H9 (cell line): ENCODE measurements around the gene COL5A2. TPM values are rescaled to one million over a fixed set of nuclear protein-coding genes. Genes with fewer than 3 reads are reported as not detected.

Experiments
- DNase-seq: peaks from one replicate; pipeline ENCODE4 v3.0.0-alpha.2; 2017
- H2AFZ ChIP-seq: one replicate; pipeline ENCODE4 v1.6.1; 2013; ENCODE audit warnings: mild to moderate bottlenecking, low read length, control low read depth, moderate library complexity
- H2AK5ac ChIP-seq: 2 replicates; pipeline ENCODE4 v1.6.1; 2013; ENCODE audit warnings: low read length, control low read depth, mixed read lengths; ENCODE audit not compliant: insufficient read length
- H2BK120ac ChIP-seq: one replicate; pipeline ENCODE4 v1.6.1; 2013; ENCODE audit warnings: low read depth, mild to moderate bottlenecking, low read length, control low read depth, inconsistent platforms; ENCODE audit not compliant: poor library complexity, severe bottlenecking
- H2BK12ac ChIP-seq: 2 replicates; pipeline ENCODE4 v1.6.1; 2013; ENCODE audit warnings: low read length, control low read depth, mixed read lengths, low read depth; ENCODE audit not compliant: insufficient read length
- H2BK15ac ChIP-seq: 2 replicates; pipeline ENCODE4 v1.6.1; 2013; ENCODE audit warnings: low read depth, low read length, control low read depth
- H2BK20ac ChIP-seq: one replicate; pipeline ENCODE4 v1.6.1; 2013; ENCODE audit warnings: low read depth, mild to moderate bottlenecking, low read length, control low read depth, inconsistent platforms; ENCODE audit not compliant: poor library complexity, severe bottlenecking
- H2BK5ac ChIP-seq: 2 replicates; pipeline ENCODE4 v1.6.1; 2013; ENCODE audit warnings: low read length, control low read depth, mixed read lengths; ENCODE audit not compliant: insufficient read length
- H3K14ac ChIP-seq: 2 replicates; pipeline ENCODE4 v1.6.1; 2013; ENCODE audit warnings: low read length, control low read depth; ENCODE audit not compliant: insufficient read depth
- H3K18ac ChIP-seq: 2 replicates; pipeline ENCODE4 v1.6.1; 2013; ENCODE audit warnings: low read depth, mild to moderate bottlenecking, mixed read lengths, low read length, control low read depth; ENCODE audit not compliant: insufficient read length
- H3K23ac ChIP-seq: 2 replicates; pipeline ENCODE4 v1.6.1; 2013; ENCODE audit warnings: low read length, control low read depth, mixed read lengths, low read depth; ENCODE audit not compliant: insufficient read length
- H3K23me2 ChIP-seq: 2 replicates; pipeline ENCODE4 v1.6.1; 2013; ENCODE audit warnings: low read depth, mild to moderate bottlenecking, mixed read lengths, low read length, control low read depth; ENCODE audit not compliant: insufficient read length, poor library complexity, severe bottlenecking
- H3K27ac ChIP-seq: 2 replicates; pipeline ENCODE4 v1.5.1; 2013; ENCODE audit warnings: low read length, control low read depth, mixed read lengths, low read depth; ENCODE audit not compliant: insufficient read length
- H3K27me3 ChIP-seq: 2 replicates; pipeline ENCODE4 v1.6.1; 2013; ENCODE audit warnings: low read length, control low read depth, inconsistent platforms; ENCODE audit not compliant: insufficient read depth
- H3K4ac ChIP-seq: 2 replicates; pipeline ENCODE4 v1.6.1; 2013; ENCODE audit warnings: low read depth, mild to moderate bottlenecking, control low read depth, inconsistent platforms, low read length, moderate library complexity
- H3K4me1 ChIP-seq: 2 replicates; pipeline ENCODE4 v1.6.1; 2013; ENCODE audit warnings: low read length, control low read depth, inconsistent platforms; ENCODE audit not compliant: insufficient read depth
- H3K4me2 ChIP-seq: 2 replicates; pipeline ENCODE4 v1.6.1; 2013; ENCODE audit warnings: low read length, control low read depth, mixed read lengths; ENCODE audit not compliant: insufficient read length, insufficient read depth
- H3K56ac ChIP-seq: 2 replicates; pipeline ENCODE4 v1.6.1; 2013; ENCODE audit warnings: low read depth, mild to moderate bottlenecking, mixed read lengths, low read length, control low read depth; ENCODE audit not compliant: insufficient read length
- H3K79me1 ChIP-seq: 2 replicates; pipeline ENCODE4 v1.6.1; 2013; ENCODE audit warnings: low read depth, mild to moderate bottlenecking, moderate library complexity, low read length, control low read depth, inconsistent platforms; ENCODE audit not compliant: insufficient read depth, poor library complexity, severe bottlenecking
- H3K79me2 ChIP-seq: 2 replicates; pipeline ENCODE4 v1.6.1; 2013; ENCODE audit warnings: low read length, control low read depth, inconsistent platforms; ENCODE audit not compliant: insufficient read depth
- H3K9ac ChIP-seq: 2 replicates; pipeline ENCODE4 v1.6.1; 2013; ENCODE audit warnings: low read length, control low read depth, mixed read lengths; ENCODE audit not compliant: insufficient read length; ENCODE audit errors: extremely low read depth
- H3K9me3 ChIP-seq: one replicate; pipeline ENCODE4 v1.6.1; 2013; ENCODE audit warnings: low read depth, low read length, inconsistent platforms; ENCODE audit not compliant: control insufficient read depth
- H3T11ph ChIP-seq: one replicate; pipeline ENCODE4 v1.6.1; 2013; ENCODE audit warnings: mild to moderate bottlenecking, low read length, control low read depth, inconsistent platforms
- H4K20me1 ChIP-seq: one replicate; pipeline ENCODE4 v1.6.1; 2013; ENCODE audit not compliant: control insufficient read depth, insufficient read length, insufficient read depth
- H4K5ac ChIP-seq: 2 replicates; pipeline ENCODE4 v1.6.1; 2013; ENCODE audit warnings: low read depth, mild to moderate bottlenecking, mixed read lengths, low read length, control low read depth; ENCODE audit not compliant: insufficient read length
- H4K8ac ChIP-seq: replicated peaks from 2 replicates; pipeline ENCODE4 v1.6.1; 2013; ENCODE audit warnings: low read length, control low read depth, mixed read lengths, low read depth; ENCODE audit not compliant: insufficient read length
- H4K91ac ChIP-seq: 2 replicates; pipeline ENCODE4 v1.6.1; 2013; ENCODE audit warnings: low read depth, mild to moderate bottlenecking, moderate library complexity, mixed read lengths, low read length, control low read depth; ENCODE audit not compliant: insufficient read length
- H3K27ac Mint-ChIP-seq, 3 experiments: 2 replicates in 2 of 3; 3 replicates in 1 of 3; pipeline ENCODE4 v1.8.0; 2020 to 2021; ENCODE audit warnings: mixed read lengths in 3 of 3, mild to moderate bottlenecking in 1 of 3, moderate library complexity in 1 of 3
- H3K27me3 Mint-ChIP-seq: 2 replicates; pipeline ENCODE4 v1.8.0; 2021; ENCODE audit warnings: low read depth, mild to moderate bottlenecking, moderate library complexity, mixed read lengths
- H3K36me3 Mint-ChIP-seq, 3 experiments: 2 replicates in 2 of 3; 3 replicates in 1 of 3; pipeline ENCODE4 v1.8.0; 2020 to 2021; ENCODE audit warnings: low read depth in 3 of 3, mixed read lengths in 3 of 3; ENCODE audit not compliant: insufficient read depth in 1 of 3
- H3K4me1 Mint-ChIP-seq, 2 experiments: 2 replicates each; pipeline ENCODE4 v1.8.0; 2020; ENCODE audit warnings: mixed read lengths in 2 of 2
- H3K4me3 Mint-ChIP-seq, 2 experiments: 2 replicates in 1 of 2; 3 replicates in 1 of 2; pipeline ENCODE4 v1.8.0; 2020 to 2021; ENCODE audit warnings: mild to moderate bottlenecking in 2 of 2, mixed read lengths in 2 of 2, moderate library complexity in 1 of 2
- H3K9me3 Mint-ChIP-seq, 2 experiments: 2 replicates in 1 of 2; 3 replicates in 1 of 2; pipeline ENCODE4 v1.8.0; 2020; ENCODE audit warnings: mild to moderate bottlenecking in 2 of 2, mixed read lengths in 2 of 2, moderate library complexity in 1 of 2
- WGBS: extraction: QIAGEN DNeasy Blood & Tissue Kit; methylation state at CpG from one replicate; pipeline ENCODE4 v1.1.7; 2013; ENCODE audit warnings: missing lambda C conversion rate, low lambda C conversion rate, mixed read lengths; ENCODE audit not compliant: insufficient read length; ENCODE audit errors: extremely low coverage; 5-methylcytosine and 5-hydroxymethylcytosine counted together
- total RNA-seq: library from RNA; stranded (reverse); gene quantifications from 2 replicates; pipeline ENCODE4 v1.2.1, GENCODE V29; 2021
- TF ChIP-seq, protein P1 (sequence below): fragments of 200-600 bp; sonication (generic); conservative IDR thresholded peaks from 3 replicates; pipeline ENCODE4 v1.8.0; 2021; ENCODE audit warnings: antibody characterized with exemption, mild to moderate bottlenecking

COL5A2 gene
- total RNA-seq, 1 experiment from 2014 or later: 10.5 TPM

DNA sequence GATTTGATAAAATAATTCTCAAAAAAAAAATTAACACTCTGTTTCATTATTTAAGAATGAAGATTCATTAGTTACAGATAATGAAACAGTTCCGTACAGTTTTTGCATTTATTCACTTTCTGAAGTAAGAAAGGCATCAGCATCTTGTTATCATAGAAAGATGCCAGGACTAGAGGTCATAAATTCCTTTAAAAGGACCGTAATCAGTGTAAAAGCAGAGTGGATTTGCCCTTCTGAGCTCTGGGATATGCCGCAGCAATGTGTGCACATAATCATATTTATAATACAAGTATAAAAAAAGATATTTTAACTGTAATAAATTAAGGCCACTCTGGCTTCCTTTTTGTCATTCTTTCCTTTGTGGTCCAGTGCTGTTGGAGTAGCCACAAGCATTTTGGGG is 37.5 kb upstream of the COL5A2 start:
- Histone ChIP-seq H2BK120ac (no peak overlapping the region), H3K18ac (no peak overlapping the region), H3K4me2 (peak overlapping the region; percentile 47), H3T11ph (no peak overlapping the region), H3K23ac (no peak overlapping the region), H2BK5ac (peak overlapping the region; percentile 76), H2BK12ac (no peak overlapping the region), H3K4me1 (peaks cover 9% of the 10 kb centered on the region; the same call in 1 of the 2 replicates), H3K79me2 (no peaks in the 10 kb centered on the region), H4K91ac (no peak overlapping the region), H2AK5ac (no peak overlapping the region), H4K8ac (no peak overlapping the region), H3K23me2 (no peaks in the 10 kb centered on the region), H3K79me1 (no peaks in the 10 kb centered on the region), H3K9me3 (no peaks in the 10 kb centered on the region), H3K14ac (no peak overlapping the region), H3K27ac (peak overlapping the region; percentile 95), H4K5ac (no peak overlapping the region), H3K9ac (peak overlapping the region; percentile 16), H2BK20ac (no peak overlapping the region), H4K20me1 (no peaks in the 10 kb centered on the region), H2AFZ (no peak overlapping the region), H3K4ac (no peak overlapping the region), H3K27me3 (no peaks in the 10 kb centered on the region), H3K56ac (no peak overlapping the region), H2BK15ac (no peak overlapping the region)
- no CpG with 5 or more reads among the region's 3 CpGs for whole genome bisulfite sequencing
- Mint-ChIP-seq H3K27ac (peak overlapping the region in 2 of 3 experiments; percentile 32 to 98; a peak in 3 of 7 replicates), H3K27me3 (no peaks in the 10 kb centered on the region), H3K4me1 (peaks cover 34 to 42% of the 10 kb centered on the region in 2 experiments), H3K4me3 (no peak overlapping the region), H3K9me3 (no peaks in the 10 kb centered on the region), H3K36me3 (no peaks in the 10 kb centered on the region)
- TF ChIP-seq, protein P1, sequence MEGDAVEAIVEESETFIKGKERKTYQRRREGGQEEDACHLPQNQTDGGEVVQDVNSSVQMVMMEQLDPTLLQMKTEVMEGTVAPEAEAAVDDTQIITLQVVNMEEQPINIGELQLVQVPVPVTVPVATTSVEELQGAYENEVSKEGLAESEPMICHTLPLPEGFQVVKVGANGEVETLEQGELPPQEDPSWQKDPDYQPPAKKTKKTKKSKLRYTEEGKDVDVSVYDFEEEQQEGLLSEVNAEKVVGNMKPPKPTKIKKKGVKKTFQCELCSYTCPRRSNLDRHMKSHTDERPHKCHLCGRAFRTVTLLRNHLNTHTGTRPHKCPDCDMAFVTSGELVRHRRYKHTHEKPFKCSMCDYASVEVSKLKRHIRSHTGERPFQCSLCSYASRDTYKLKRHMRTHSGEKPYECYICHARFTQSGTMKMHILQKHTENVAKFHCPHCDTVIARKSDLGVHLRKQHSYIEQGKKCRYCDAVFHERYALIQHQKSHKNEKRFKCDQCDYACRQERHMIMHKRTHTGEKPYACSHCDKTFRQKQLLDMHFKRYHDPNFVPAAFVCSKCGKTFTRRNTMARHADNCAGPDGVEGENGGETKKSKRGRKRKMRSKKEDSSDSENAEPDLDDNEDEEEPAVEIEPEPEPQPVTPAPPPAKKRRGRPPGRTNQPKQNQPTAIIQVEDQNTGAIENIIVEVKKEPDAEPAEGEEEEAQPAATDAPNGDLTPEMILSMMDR: no peak
- DNase-seq: no peak
